ENCODE measurements around the gene DNAJC13. TPM values are rescaled to one million over a fixed set of nuclear protein-coding genes. Genes with fewer than 3 reads are reported as not detected.

Gene DNAJC13
- total RNA-seq, 2 experiments from 2014 or later: 29.9 to 33.5 TPM

DNA sequence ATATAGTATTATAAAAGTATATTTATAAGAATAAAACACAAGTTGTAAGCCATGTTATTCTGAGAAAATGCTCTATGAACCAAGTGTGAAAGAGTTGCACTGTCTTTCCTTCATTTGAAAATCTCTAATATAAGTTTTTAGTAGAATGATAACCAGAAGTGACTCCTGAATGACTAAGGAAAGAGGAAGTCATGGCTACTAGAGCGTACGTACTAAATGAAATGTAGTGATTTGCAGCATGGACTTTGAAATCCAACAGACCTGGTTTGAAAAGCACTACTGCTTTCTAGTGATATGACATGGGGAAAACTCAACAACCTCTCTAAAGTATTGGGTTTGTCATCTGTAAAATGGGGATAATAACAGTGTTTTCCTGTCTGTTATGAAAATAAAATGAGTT is 10.3 kb upstream of the DNAJC13 start:
- H3K27me3 Mint-ChIP-seq: peaks cover 4% of the 10 kb centered on the region
- no peaks in the 10 kb centered on the region for H3K4me1 Mint-ChIP-seq
- CTCF ChIA-PET: interaction anchor here (0.6 to 1.6 kb wide), 3 partner anchors 12 to 51 kb away, joined by 3 to 5 read pairs (median 3); no protein-coding TSS in a partner anchor
- no peak for ATAC-seq
- no peaks in the 10 kb centered on the region for H3K9me3 Mint-ChIP-seq (ENCODE audit: low read depth)
- POLR2A ChIA-PET: no interaction called here
- H3K36me3 Mint-ChIP-seq (ENCODE audit: low read depth): no peaks in the 10 kb centered on the region
- H3K4me3 Mint-ChIP-seq: no peak overlapping the region
- H3K27ac Mint-ChIP-seq: no peak overlapping the region
- DNase-seq: no peak
- intact Hi-C loops (cut with DNase I, micrococcal nuclease): no loop called here

DNA sequence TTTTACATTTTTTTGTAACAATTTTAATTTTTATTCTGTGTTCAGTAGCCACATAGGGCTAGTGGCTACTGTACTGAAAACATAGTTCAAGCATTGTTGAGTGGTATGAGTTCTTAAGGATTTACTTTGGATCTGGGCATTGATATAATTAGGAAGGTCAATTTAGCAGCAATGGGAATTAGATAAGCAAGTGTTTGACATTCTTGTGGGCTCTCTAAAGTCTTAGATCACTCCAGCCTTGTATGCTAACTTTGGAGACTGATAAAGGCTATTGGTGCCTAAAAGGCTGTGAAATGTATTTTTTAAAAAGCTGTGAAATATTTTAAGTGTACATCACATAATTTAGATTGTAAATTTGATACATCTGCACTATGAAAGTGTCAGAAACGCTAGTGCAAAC is 2.5 kb upstream of the DNAJC13 start:
- ChIA-PET POLR2A (no interaction called here), CTCF (interaction anchor here (0.9 to 1.2 kb wide), 2 partner anchors 9 to 14 kb away, joined by 3 to 4 read pairs; no protein-coding TSS in a partner anchor)
- H3K4me3 Mint-ChIP-seq: no peak overlapping the region
- peaks cover 4% of the 10 kb centered on the region for H3K27me3 Mint-ChIP-seq
- ATAC-seq: no peak
- intact Hi-C loops (cut with DNase I, micrococcal nuclease): loop anchor here (5.0 kb wide), 4 partner anchors 307 to 1668 kb away; partner anchors contain the start of genes TOPBP1 (in 2 of the 2), NPHP3 (in 1 of the 2), PIK3R4 (in 1 of the 2) and SRPRB (in 1 of the 2)
- H3K36me3 Mint-ChIP-seq (ENCODE audit: low read depth): peaks cover 1% of the 10 kb centered on the region
- no peak overlapping the region for H3K27ac Mint-ChIP-seq
- no peaks in the 10 kb centered on the region for H3K9me3 Mint-ChIP-seq (ENCODE audit: low read depth)
- DNase-seq: no peak
- H3K4me1 Mint-ChIP-seq: peaks cover 23% of the 10 kb centered on the region

DNA sequence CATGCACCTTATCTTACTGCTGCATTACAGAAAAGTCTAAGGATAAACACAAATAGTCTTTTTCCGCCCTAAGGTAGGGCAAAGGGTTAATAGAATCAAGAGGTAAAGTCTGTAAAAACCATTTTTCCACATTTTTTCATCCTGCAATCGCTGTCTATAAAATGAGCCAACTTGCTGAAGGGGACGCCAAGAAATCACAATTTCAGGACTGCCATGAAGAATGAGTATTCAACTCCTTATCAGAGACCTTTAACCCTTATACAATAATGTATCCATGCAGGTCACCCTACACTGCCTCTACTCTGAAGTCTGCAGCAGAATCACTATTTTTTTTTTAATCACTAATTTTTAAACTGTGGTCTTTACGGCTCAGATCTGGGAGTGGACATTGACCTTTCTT is 1.1 kb upstream of the DNAJC13 start:
- H3K4me1 Mint-ChIP-seq: peaks cover 36% of the 10 kb centered on the region
- DNase-seq (no peak), ATAC-seq (no peak)
- ChIA-PET POLR2A (no interaction called here), CTCF (interaction anchor here (0.6 kb wide), 1 partner anchor 75 kb away, joined by 3 read pairs; no protein-coding TSS in a partner anchor)
- peaks cover 6% of the 10 kb centered on the region for H3K36me3 Mint-ChIP-seq (ENCODE audit: low read depth)
- intact Hi-C loops (cut with DNase I, micrococcal nuclease): loop anchor here (2.0 to 5.0 kb wide), 6 partner anchors 306 to 1669 kb away; partner anchors contain the start of genes TOPBP1 (in 2 of the 2), MRPL3 (in 1 of the 2), NPHP3 (in 1 of the 2) and NUDT16 (in 1 of the 2)
- H3K27me3 Mint-ChIP-seq: peaks cover 1% of the 10 kb centered on the region
- peak overlapping the region; percentile 87 for H3K4me3 Mint-ChIP-seq
- peak overlapping the region; percentile 94 for H3K27ac Mint-ChIP-seq
- H3K9me3 Mint-ChIP-seq (ENCODE audit: low read depth): no peaks in the 10 kb centered on the region

DNA sequence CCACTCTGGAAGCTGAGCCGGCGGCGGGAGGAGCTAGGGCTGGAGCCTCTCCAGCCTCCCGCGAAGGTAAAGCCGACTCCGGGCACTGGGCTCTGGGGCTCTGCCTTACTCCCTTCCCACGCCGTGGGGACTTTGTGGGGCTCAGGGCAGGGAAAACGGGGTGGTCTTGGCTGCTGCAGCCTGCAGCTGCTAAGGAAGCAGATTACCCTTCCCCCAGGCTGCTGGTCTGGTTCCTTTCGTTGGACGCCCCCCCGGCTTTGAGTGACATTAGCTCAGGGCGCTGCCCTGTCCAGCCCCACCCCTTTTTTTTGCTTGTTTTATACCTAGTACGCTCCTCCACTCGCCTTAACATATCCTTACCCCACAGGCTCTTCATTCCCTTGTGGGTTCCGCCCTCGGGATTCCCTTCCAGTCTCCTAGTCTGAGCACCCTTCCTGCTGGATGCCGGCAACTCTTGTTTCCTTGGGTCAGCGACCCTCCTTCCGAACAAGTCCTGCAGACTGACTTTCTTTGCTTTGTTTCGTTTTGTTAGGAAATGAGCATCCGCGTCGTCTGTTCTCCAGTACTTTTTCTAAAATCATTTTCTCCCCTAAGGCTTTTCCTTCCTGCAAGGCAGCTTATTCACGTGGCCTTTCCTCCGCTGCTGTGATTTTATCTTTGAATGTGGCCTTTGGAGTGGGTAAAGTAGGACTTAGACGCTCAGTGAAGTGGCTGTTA is 551 bp downstream of the DNAJC13 start:
- ATAC-seq (peak; percentile 58), DNase-seq (peak; percentile 70)
- Mint-ChIP-seq H3K4me3 (peak overlapping the region; percentile 87), H3K27me3 (no peaks in the 10 kb centered on the region), H3K9me3 (ENCODE audit: low read depth) (no peaks in the 10 kb centered on the region), H3K36me3 (ENCODE audit: low read depth) (peaks cover 6% of the 10 kb centered on the region), H3K27ac (peak overlapping the region; percentile 88), H3K4me1 (peaks cover 37% of the 10 kb centered on the region)
- POLR2A ChIA-PET: interaction anchor here (0.6 kb wide), 1 partner anchor 38 kb away, joined by 3 read pairs; no protein-coding TSS in a partner anchor
- CTCF ChIA-PET: interaction anchor here (0.6 to 0.7 kb wide), 2 partner anchors 131 to 302 kb away, joined by 3 read pairs; no protein-coding TSS in a partner anchor
- intact Hi-C loops (cut with DNase I, micrococcal nuclease): loop anchor here (1.0 to 5.0 kb wide), 10 partner anchors 242 to 1671 kb away; partner anchors contain the start of genes NPHP3 (in 2 of the 2), TOPBP1 (in 2 of the 2), ASTE1 (in 1 of the 2) and CDV3 (in 1 of the 2)

DNA sequence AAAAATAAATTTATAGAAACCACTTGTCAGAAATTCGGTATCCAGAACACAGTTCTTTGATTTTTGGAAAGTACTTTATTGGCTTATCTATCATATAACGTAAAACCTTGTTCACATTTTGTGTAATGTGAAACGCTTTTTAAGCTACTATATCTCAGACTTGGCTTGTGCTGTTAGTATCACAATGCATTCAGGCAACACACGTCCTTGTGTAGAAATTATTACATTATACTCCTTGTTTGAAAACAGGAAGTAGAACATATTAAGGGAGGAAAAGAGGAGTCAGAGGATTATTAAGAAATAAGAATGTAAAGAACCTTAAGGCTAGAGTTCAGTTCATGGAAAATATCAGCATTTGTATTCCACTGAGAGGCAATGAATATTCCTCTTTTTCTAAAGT is 1.6 kb downstream of the DNAJC13 start:
- DNase-seq: no peak
- intact Hi-C loops (cut with DNase I, micrococcal nuclease): loop anchor here (5.0 kb wide), 4 partner anchors 303 to 1672 kb away; partner anchors contain the start of genes TOPBP1 (in 2 of the 2), NPHP3 (in 1 of the 2), PIK3R4 (in 1 of the 2) and SRPRB (in 1 of the 2)
- Mint-ChIP-seq H3K4me3 (peak overlapping the region; percentile 87), H3K27me3 (no peaks in the 10 kb centered on the region), H3K9me3 (ENCODE audit: low read depth) (no peaks in the 10 kb centered on the region), H3K27ac (peak overlapping the region; percentile 47), H3K4me1 (peaks cover 42% of the 10 kb centered on the region), H3K36me3 (ENCODE audit: low read depth) (peaks cover 6% of the 10 kb centered on the region)
- POLR2A ChIA-PET: no interaction called here
- no peak for ATAC-seq
- CTCF ChIA-PET: no interaction called here

DNA sequence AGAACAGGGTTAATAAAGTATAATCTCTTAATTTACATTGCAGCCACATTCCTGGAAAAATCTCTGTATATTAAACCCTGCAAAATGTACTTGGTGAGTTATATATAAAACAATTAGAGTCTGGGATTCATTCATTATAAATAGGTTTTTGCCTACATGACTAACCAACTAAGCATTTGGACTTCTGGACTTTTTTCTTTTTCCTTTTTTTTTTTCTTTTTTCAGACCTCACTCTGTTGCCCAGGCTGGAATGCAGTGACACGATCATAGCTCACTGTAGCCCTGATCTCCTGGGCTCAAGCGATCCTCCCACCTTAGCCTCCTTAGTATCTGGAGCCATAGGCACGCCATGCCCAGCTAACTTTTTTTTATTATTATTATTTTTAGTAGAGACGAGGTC is 4.5 kb downstream of the DNAJC13 start:
- POLR2A ChIA-PET: no interaction called here
- H3K36me3 Mint-ChIP-seq (ENCODE audit: low read depth): peaks cover 11% of the 10 kb centered on the region
- H3K9me3 Mint-ChIP-seq (ENCODE audit: low read depth): no peaks in the 10 kb centered on the region
- H3K27ac Mint-ChIP-seq: no peak overlapping the region
- no peak overlapping the region for H3K4me3 Mint-ChIP-seq
- H3K4me1 Mint-ChIP-seq: peaks cover 36% of the 10 kb centered on the region
- ATAC-seq (no peak), DNase-seq (no peak)
- H3K27me3 Mint-ChIP-seq: no peaks in the 10 kb centered on the region
- intact Hi-C loops (cut with DNase I, micrococcal nuclease): loop anchor here in 1 of 2 experiments (2.0 to 10.0 kb wide), 2 partner anchors 13 to 233 kb away; partner anchors contain the start of gene ACAD11
- CTCF ChIA-PET: interaction anchor here (1.2 kb wide), 1 partner anchor 19 kb away, joined by 4 read pairs; no protein-coding TSS in a partner anchor

DNA sequence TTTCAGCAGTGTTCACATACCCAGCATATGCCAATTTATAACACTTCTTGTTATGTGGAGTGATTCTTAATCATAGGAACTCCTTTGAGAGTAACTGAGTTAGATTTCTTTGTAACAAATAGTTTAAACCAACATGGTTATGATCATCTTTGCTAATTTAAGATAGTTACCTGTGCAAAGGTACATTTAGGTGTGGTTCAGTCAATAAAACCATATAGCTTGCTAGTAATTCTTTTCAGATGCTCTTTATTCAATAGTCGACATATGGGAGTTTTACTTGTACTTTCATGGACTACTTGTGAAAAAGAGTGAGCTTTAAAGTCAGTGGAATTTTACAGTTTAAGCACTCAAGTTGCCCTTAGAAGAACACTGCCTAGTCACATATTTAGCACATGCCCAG is 5.2 kb downstream of the DNAJC13 start:
- Mint-ChIP-seq H3K36me3 (ENCODE audit: low read depth) (peaks cover 11% of the 10 kb centered on the region), H3K4me3 (no peak overlapping the region), H3K27ac (no peak overlapping the region), H3K27me3 (no peaks in the 10 kb centered on the region), H3K9me3 (ENCODE audit: low read depth) (no peaks in the 10 kb centered on the region), H3K4me1 (peaks cover 36% of the 10 kb centered on the region)
- intact Hi-C loops (cut with DNase I, micrococcal nuclease): loop anchor here in 1 of 2 experiments (10.0 kb wide), 1 partner anchor 232 kb away; the partner anchor contains the start of gene ACAD11
- POLR2A ChIA-PET: no interaction called here
- no peak for DNase-seq
- CTCF ChIA-PET: interaction anchor here (1.0 to 1.2 kb wide), 3 partner anchors 9 to 19 kb away, joined by 3 to 4 read pairs (median 3); no protein-coding TSS in a partner anchor
- no peak for ATAC-seq

DNA sequence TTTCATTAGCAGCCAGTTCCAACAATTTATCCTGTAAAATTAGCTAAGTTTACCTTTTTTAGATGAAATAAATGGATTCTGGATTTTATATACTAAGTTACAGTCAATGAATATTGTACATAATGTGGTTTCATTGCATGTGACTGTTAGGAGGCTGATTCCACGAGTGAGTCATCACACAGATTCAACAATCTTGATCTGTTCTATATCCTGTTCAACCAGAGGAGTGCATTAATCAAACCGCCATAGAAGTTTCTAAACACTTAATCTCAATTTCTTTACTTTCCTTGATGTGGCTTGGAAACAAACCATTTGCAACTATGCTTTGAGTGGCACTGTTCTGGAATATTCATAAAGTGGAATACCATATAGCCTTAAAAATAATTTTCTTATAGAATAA is 15.3 kb downstream of the DNAJC13 start:
- ChIA-PET CTCF (interaction anchor here (1.1 to 1.2 kb wide), 2 partner anchors 9 to 10 kb away, joined by 3 read pairs; no protein-coding TSS in a partner anchor), POLR2A (interaction anchor here (0.6 kb wide), 1 partner anchor 64 kb away, joined by 7 read pairs; no protein-coding TSS in a partner anchor)
- no peaks in the 10 kb centered on the region for H3K9me3 Mint-ChIP-seq (ENCODE audit: low read depth)
- H3K4me1 Mint-ChIP-seq: peaks cover 40% of the 10 kb centered on the region
- H3K36me3 Mint-ChIP-seq (ENCODE audit: low read depth): peaks cover 21% of the 10 kb centered on the region
- no peaks in the 10 kb centered on the region for H3K27me3 Mint-ChIP-seq
- DNase-seq: no peak
- no peak overlapping the region for H3K27ac Mint-ChIP-seq
- H3K4me3 Mint-ChIP-seq: no peak overlapping the region
- peak; percentile 82 for ATAC-seq
- intact Hi-C loops (cut with DNase I, micrococcal nuclease): no loop called here

DNA sequence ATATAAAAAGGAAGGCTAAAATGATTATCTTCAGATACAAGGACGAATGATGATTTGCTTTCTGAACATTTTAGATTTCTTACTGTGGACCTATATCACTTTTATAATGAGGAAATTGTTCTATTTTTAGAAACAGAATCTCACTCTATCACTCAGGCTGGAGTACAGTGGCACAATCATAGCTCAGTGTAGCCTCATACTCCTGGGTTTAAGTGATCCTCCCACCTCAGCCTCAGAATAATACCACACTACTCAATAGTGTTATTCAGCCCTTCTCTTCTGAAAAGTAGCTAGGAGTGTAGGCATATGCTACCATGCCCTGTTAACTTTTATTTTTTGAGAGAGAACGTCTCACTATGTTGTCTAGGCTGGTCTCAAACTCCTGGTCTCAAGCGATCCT is 15.8 kb downstream of the DNAJC13 start:
- peaks cover 40% of the 10 kb centered on the region for H3K4me1 Mint-ChIP-seq
- H3K36me3 Mint-ChIP-seq (ENCODE audit: low read depth): peaks cover 23% of the 10 kb centered on the region
- no peak for DNase-seq
- H3K27ac Mint-ChIP-seq: peak overlapping the region; percentile 25
- no peaks in the 10 kb centered on the region for H3K27me3 Mint-ChIP-seq
- no peak overlapping the region for H3K4me3 Mint-ChIP-seq
- ChIA-PET POLR2A (no interaction called here), CTCF (no interaction called here)
- H3K9me3 Mint-ChIP-seq (ENCODE audit: low read depth): no peaks in the 10 kb centered on the region
- intact Hi-C loops (cut with DNase I, micrococcal nuclease): no loop called here
- ATAC-seq: no peak

DNA sequence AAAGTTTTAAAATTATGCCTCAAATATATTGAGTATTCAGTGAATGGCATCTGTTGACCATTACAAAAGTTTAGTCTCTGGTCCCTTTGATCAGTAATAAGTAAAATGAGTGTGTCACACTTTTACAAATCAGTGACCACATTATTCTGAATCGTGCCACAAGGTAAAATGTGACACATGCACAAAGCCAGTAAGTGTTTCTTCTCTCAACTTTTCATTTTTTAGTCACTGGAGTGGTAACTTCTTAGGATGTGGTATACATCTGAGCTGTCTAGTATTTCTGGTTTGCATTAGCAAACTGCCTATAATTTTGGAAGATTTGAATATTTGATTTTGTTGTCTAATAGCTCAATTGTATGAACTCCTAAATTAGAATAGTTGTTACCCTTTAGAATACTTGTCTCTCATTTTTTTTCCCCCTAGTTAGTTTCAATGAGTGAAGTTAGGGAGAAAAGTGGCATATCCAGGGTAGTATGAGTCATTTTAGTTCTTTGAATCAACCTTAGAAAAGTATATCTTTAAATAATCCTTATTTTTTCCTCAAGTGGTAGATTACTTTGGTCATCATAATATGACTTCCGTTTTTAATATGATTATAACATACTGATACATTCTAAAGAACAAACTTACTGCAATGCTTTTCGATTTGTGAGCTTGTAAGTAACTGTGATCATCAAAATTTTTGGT is 18.1 kb downstream of the DNAJC13 start:
- intact Hi-C loops (cut with DNase I, micrococcal nuclease): loop anchor here in 1 of 2 experiments (2.0 kb wide), 1 partner anchor 15 kb away; no protein-coding TSS in a partner anchor
- DNase-seq: no peak
- H3K36me3 Mint-ChIP-seq (ENCODE audit: low read depth): peaks cover 26% of the 10 kb centered on the region
- CTCF ChIA-PET: interaction anchor here (0.6 to 1.2 kb wide), 3 partner anchors 12 to 36 kb away, joined by 3 to 5 read pairs (median 3); no protein-coding TSS in a partner anchor
- no peak overlapping the region for H3K4me3 Mint-ChIP-seq
- H3K9me3 Mint-ChIP-seq (ENCODE audit: low read depth): no peaks in the 10 kb centered on the region
- H3K27ac Mint-ChIP-seq: peak overlapping the region; percentile 37
- H3K4me1 Mint-ChIP-seq: peaks cover 35% of the 10 kb centered on the region
- H3K27me3 Mint-ChIP-seq: no peaks in the 10 kb centered on the region
- ATAC-seq: peak; percentile 87
- POLR2A ChIA-PET: no interaction called here

DNA sequence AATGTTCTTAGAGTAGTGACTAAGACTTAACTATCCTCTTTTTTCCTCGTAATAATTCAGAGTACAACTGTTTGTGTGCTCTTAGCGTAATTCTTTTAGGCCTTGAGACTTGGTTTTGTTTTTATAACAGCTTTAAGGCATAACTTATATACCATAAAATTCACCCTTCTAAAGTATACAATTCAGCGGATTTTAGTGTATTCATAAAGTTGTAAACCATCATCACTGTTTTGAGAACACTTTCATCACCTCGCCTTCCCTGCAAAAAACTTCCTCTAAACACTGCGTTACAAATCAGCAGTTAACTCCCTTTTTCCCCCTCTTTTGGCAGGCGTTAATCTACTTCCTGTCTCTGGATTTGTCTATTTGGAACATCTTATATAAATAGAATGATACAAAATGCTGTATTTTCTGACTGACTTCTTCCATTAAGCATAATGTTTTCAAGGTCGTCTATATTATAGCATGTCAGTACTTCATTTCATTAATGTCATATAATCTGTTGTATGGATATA is 18.7 kb downstream of the DNAJC13 start:
- CTCF ChIA-PET: interaction anchor here (1.1 to 1.2 kb wide), 2 partner anchors 12 to 36 kb away, joined by 3 to 5 read pairs; no protein-coding TSS in a partner anchor
- ATAC-seq: no peak
- H3K27me3 Mint-ChIP-seq: no peaks in the 10 kb centered on the region
- H3K9me3 Mint-ChIP-seq (ENCODE audit: low read depth): no peaks in the 10 kb centered on the region
- peaks cover 35% of the 10 kb centered on the region for H3K4me1 Mint-ChIP-seq
- POLR2A ChIA-PET: no interaction called here
- no peak for DNase-seq
- H3K4me3 Mint-ChIP-seq: no peak overlapping the region
- H3K27ac Mint-ChIP-seq: peak overlapping the region; percentile 26
- intact Hi-C loops (cut with DNase I, micrococcal nuclease): loop anchor here in 1 of 2 experiments (2.0 kb wide), 1 partner anchor 15 kb away; no protein-coding TSS in a partner anchor
- H3K36me3 Mint-ChIP-seq (ENCODE audit: low read depth): peaks cover 26% of the 10 kb centered on the region

All from activated CD4-positive, alpha-beta T cell treated with anti-CD3 and anti-CD28 coated beads for 36 hours (primary cell).